T-cell (primary cell): ENCODE measurements around the gene COPZ2. TPM values are rescaled to one million over a fixed set of nuclear protein-coding genes. Genes with fewer than 3 reads are reported as not detected.

Source experiments
- ATAC-seq, 4 experiments: fragments of 200-7000 bp in 3 of 4; fragments of 150-1000 bp in 1 of 4; cut with Tn5 transposase; replicated peaks in 1 of 4; 1 replicate in 3 of 4; 2 replicates in 1 of 4; pipeline ENCODE4 v1.10.0; 2021; ENCODE audit warnings: moderate library complexity in 3 of 4, mild to moderate bottlenecking in 2 of 4, moderate number of reproducible peaks in 1 of 4
- CTCF ChIA-PET, 2 donors: fragments of 300-600 bp; sonication (Branson Sonifier 250); formaldehyde crosslinking; loops; one replicate each; lab custom pipeline; 2022; ENCODE audit warnings: antibody characterized with exemption in 2 of 2; lab: Charles Lee
- POLR2A ChIA-PET, 2 donors: fragments of 300-600 bp; sonication (Branson Sonifier 250); formaldehyde crosslinking; loops; one replicate each; lab custom pipeline; 2022; ENCODE audit warnings: antibody characterized with exemption in 2 of 2; lab: Charles Lee
- DNase-seq, 35 experiments: peaks; one replicate each; pipeline versions ENCODE4 v3.0.0 to v3.0.0-alpha.2; 2013 to 2023
- H3K27ac ChIP-seq: one replicate; pipeline ENCODE4 v1.5.1; 2013; ENCODE audit warnings: low read length
- H3K27me3 ChIP-seq, 2 experiments: replicated peaks in 1 of 2; 1 replicate in 1 of 2; 2 replicates in 1 of 2; pipeline versions ENCODE4 v1.6.1 to v1.7.0; 2013; ENCODE audit warnings: low read length in 1 of 2, mixed read lengths in 1 of 2; ENCODE audit not compliant: control insufficient read depth in 2 of 2, insufficient read depth in 2 of 2; ENCODE audit errors: extremely low read depth in 1 of 2
- H3K36me3 ChIP-seq, 2 donors: 1 replicate in 1 of 2; 2 replicates in 1 of 2; pipeline versions ENCODE4 v1.6.1 to v1.7.0; 2013; ENCODE audit warnings: low read length in 1 of 2; ENCODE audit not compliant: control insufficient read depth in 2 of 2, insufficient read depth in 1 of 2; ENCODE audit errors: extremely low read depth in 1 of 2
- H3K4me1 ChIP-seq, 2 experiments: 1 replicate in 1 of 2; 2 replicates in 1 of 2; pipeline versions ENCODE4 v1.6.1 to v1.7.0; 2013; ENCODE audit warnings: low read length in 2 of 2, mixed read lengths in 1 of 2; ENCODE audit not compliant: insufficient read depth in 2 of 2, control insufficient read depth in 1 of 2; ENCODE audit errors: extremely low read depth in 1 of 2
- H3K4me3 ChIP-seq, 2 donors: 1 replicate in 1 of 2; 2 replicates in 1 of 2; pipeline versions ENCODE4 v1.5.1 to v1.7.0; 2013; ENCODE audit warnings: mild to moderate bottlenecking in 2 of 2, low read length in 1 of 2, moderate library complexity in 1 of 2; ENCODE audit not compliant: control insufficient read depth in 1 of 2; ENCODE audit errors: extremely low read depth in 1 of 2
- H3K9me3 ChIP-seq: 2 replicates; pipeline ENCODE4 v1.7.0; 2013
- H3K27ac Mint-ChIP-seq, 2 donors: one replicate each; pipeline ENCODE4 v1.8.0; 2020 to 2021; ENCODE audit warnings: mild to moderate bottlenecking in 2 of 2, mixed read lengths in 2 of 2
- H3K27me3 Mint-ChIP-seq, 2 donors: one replicate each; pipeline ENCODE4 v1.8.0; 2021 to 2022; ENCODE audit warnings: mixed read lengths in 2 of 2
- H3K36me3 Mint-ChIP-seq: one replicate; pipeline ENCODE4 v1.8.0; 2021; ENCODE audit warnings: mixed read lengths
- H3K4me1 Mint-ChIP-seq, 3 donors: one replicate each; pipeline ENCODE4 v1.8.0; 2020 to 2022; ENCODE audit warnings: mixed read lengths in 3 of 3, mild to moderate bottlenecking in 1 of 3
- H3K4me3 Mint-ChIP-seq, 3 donors: one replicate each; pipeline ENCODE4 v1.8.0; 2020 to 2022; ENCODE audit warnings: mild to moderate bottlenecking in 3 of 3, mixed read lengths in 3 of 3, moderate library complexity in 3 of 3
- H3K9me3 Mint-ChIP-seq, 3 donors: one replicate each; pipeline ENCODE4 v1.8.0; 2020 to 2022; ENCODE audit warnings: mixed read lengths in 3 of 3
- WGBS: methylation state at CpG from one replicate; pipeline ENCODE4 v1.1.5; 2013; ENCODE audit warnings: missing lambda C conversion rate; ENCODE audit not compliant: insufficient coverage; 5-methylcytosine and 5-hydroxymethylcytosine counted together
- total RNA-seq, 35 experiments: library from RNA in 6 of 35; stranded (reverse) in 6 of 35; fragments of 120-200 nt in 1 of 35; gene quantifications; one replicate each; pipeline versions ENCODE4 v1.2.1 to v1.2.4 and lab custom pipeline; 2013 to 2026

The COPZ2 gene
- total RNA-seq, 5 donors from 2014 or later (not counting 1 experiment from before 2014, with no cell fraction given) = 1.2 to 2.6 (median 1.9) TPM

GRCh38 chr17:47980541-47980940, 57.1 kb downstream of the COPZ2 start:
- CTCF ChIA-PET = interaction anchor here in 1 of 2 donors (0.7 kb wide), 1 partner anchor 149 kb away, joined by 3 read pairs; no protein-coding TSS in a partner anchor
- POLR2A ChIA-PET = no interaction called here
- peaks cover 52% of the 10 kb centered on the region for H3K36me3 Mint-ChIP-seq

GRCh38 chr17:47978324-47978723, 59.3 kb downstream of the COPZ2 start:
- Histone ChIP-seq H3K27ac (no peak overlapping the region), H3K4me3 (no peak overlapping the region), H3K27me3 (no peaks in the 10 kb centered on the region), H3K4me1 (peaks cover 0 to 26% of the 10 kb centered on the region in 2 experiments), H3K9me3 (no peaks in the 10 kb centered on the region), H3K36me3 (peaks cover 15 to 87% of the 10 kb centered on the region in 2 donors)
- DNase-seq = peak in 27 of 35 experiments; percentile 5 to 66 (median 34)
- Mint-ChIP-seq H3K4me3 (no peak overlapping the region), H3K36me3 (peaks cover 62% of the 10 kb centered on the region), H3K27me3 (no peaks in the 10 kb centered on the region), H3K4me1 (peaks cover 0 to 14% (median 6%) of the 10 kb centered on the region in 3 donors), H3K9me3 (no peaks in the 10 kb centered on the region), H3K27ac (no peak overlapping the region)
- POLR2A ChIA-PET = no interaction called here
- peak; percentile 48 to 74 (median 56) for ATAC-seq
- CTCF ChIA-PET = interaction anchor here (0.6 to 1.1 kb wide), 5 partner anchors 28 to 413 kb away, joined by 3 to 8 read pairs (median 5); no protein-coding TSS in a partner anchor
- 67% methylated on average over 4 of the region's 7 CpGs for WGBS

More at GRCh38 chr17:47980541-47980940, 57.1 kb downstream of the COPZ2 start:
- no peak overlapping the region for H3K27ac ChIP-seq
- Mint-ChIP-seq H3K4me3 (no peak overlapping the region), H3K9me3 (no peaks in the 10 kb centered on the region), H3K27me3 (no peaks in the 10 kb centered on the region), H3K4me1 (peaks cover 0 to 12% (median 4%) of the 10 kb centered on the region in 3 donors), H3K27ac (no peak overlapping the region)
- DNase-seq = no peak
- peaks cover 12 to 75% of the 10 kb centered on the region in 2 donors for H3K36me3 ChIP-seq
- no peak for ATAC-seq
- peaks cover 0 to 26% of the 10 kb centered on the region in 2 experiments for H3K4me1 ChIP-seq
- H3K9me3 ChIP-seq = no peaks in the 10 kb centered on the region
- H3K27me3 ChIP-seq = no peaks in the 10 kb centered on the region
- no peak overlapping the region for H3K4me3 ChIP-seq

Other genes with a start within 250 kb of the COPZ2 start
- gene OSBPL7, start 216.0 kb downstream of the COPZ2 start, total RNA-seq = 10 to 100 TPM; 40.4 to 57.1 (median 43.9) TPM
- gene MRPL10, start 206.3 kb downstream of the COPZ2 start, total RNA-seq = 10 to 100 TPM; 34.1 to 60.1 (median 41.6) TPM
- gene LRRC46, start 206.1 kb downstream of the COPZ2 start, total RNA-seq = 1 to 10 TPM in 2 of 5 donors, under 1 TPM in 3; 0.20 to 1.0 (median 0.88) TPM
- gene SCRN2, start 196.5 kb downstream of the COPZ2 start, total RNA-seq = 10 to 100 TPM; 27.0 to 44.3 (median 40.6) TPM
- under 1 TPM; 0.10 to 0.26 (median 0.13) TPM for gene SP6, start 186.6 kb downstream of the COPZ2 start, total RNA-seq
- 10 to 100 TPM; 27.1 to 41.6 (median 32.8) TPM for gene SP2, start 141.6 kb downstream of the COPZ2 start, total RNA-seq
- gene PNPO, start 96.2 kb downstream of the COPZ2 start, total RNA-seq = 10 to 100 TPM; 10.3 to 18.5 (median 15.7) TPM
- gene PRR15L, start 79.9 kb downstream of the COPZ2 start, total RNA-seq = under 1 TPM in 3 of 5 donors, not detected in 2; 0.18 to 0.44 (median 0.26) TPM
- 100 to 1,000 TPM; 247 to 349 (median 318) TPM for gene CDK5RAP3, start 66.7 kb downstream of the COPZ2 start, total RNA-seq
- 10 to 100 TPM; 30.3 to 61.6 (median 43.9) TPM for gene NFE2L1, start 10.6 kb upstream of the COPZ2 start, total RNA-seq
- gene CBX1, start 63.7 kb upstream of the COPZ2 start, total RNA-seq = 10 to 100 TPM; 19.6 to 32.4 (median 30.7) TPM
- 10 to 100 TPM; 10.6 to 20.4 (median 19.5) TPM for gene SNX11, start 70.0 kb upstream of the COPZ2 start, total RNA-seq